HL-60/S4 (cell line): ENCODE data around the gene C9orf50.

ENCODE experiments used
- in situ Hi-C: fragments of 300-500 bp; cut with MboI; formaldehyde crosslinking; loops from 2 replicates; pipeline ENCODE4 v1.14.3; 2022; ENCODE audit warnings: low sequenced_read_pairs

C9orf50 gene

DNA sequence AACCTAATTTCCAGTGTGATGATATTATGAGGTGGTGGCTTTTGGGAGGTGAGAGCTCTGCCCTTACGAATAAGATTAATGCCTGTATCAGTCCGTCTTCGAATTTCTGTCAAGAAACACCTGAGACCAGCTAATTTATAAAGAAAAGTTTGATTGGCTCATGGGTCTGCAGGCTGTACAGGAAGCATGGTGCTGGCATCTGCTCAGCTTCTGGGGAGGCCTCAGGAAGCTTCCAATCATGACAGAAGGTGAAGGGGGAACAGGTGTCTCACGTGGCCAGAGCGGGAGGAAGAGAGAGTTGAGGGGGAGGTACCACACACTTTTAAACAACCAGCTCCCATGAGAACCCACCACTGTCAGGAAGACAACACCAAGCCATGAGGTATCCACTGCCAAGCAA, 46.9 kb downstream of the C9orf50 start:
- in situ Hi-C loops, result no loop called here

DNA sequence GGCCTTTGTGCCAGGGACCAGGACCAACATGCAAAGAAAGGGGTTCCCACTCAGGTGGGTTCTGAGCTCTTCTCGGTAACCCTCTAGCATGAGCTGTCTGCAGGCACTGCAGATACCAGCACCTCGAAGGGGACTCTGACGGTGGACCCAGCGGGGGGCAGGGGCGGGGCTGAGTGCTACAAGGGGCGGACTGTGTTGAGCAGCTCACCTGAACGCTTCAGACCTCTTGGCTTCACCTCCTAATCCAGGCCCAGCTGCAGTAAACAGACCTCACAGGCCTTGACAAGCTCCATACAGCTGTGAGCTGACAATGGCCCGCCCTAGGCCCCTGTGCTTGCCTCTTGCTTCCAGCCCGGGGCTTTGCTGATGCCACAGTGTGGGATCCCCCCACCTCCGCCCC, 48.4 kb downstream of the C9orf50 start:
- in situ Hi-C loops, result no loop called here

- in situ Hi-C loops, result no loop called here
Measured at GRCh38 chr9:129572052-129572425, 48.9 kb downstream of the C9orf50 start.

- in situ Hi-C loops, result no loop called here
Measured at GRCh38 chr9:129571298-129572051, 49.4 kb downstream of the C9orf50 start.

DNA sequence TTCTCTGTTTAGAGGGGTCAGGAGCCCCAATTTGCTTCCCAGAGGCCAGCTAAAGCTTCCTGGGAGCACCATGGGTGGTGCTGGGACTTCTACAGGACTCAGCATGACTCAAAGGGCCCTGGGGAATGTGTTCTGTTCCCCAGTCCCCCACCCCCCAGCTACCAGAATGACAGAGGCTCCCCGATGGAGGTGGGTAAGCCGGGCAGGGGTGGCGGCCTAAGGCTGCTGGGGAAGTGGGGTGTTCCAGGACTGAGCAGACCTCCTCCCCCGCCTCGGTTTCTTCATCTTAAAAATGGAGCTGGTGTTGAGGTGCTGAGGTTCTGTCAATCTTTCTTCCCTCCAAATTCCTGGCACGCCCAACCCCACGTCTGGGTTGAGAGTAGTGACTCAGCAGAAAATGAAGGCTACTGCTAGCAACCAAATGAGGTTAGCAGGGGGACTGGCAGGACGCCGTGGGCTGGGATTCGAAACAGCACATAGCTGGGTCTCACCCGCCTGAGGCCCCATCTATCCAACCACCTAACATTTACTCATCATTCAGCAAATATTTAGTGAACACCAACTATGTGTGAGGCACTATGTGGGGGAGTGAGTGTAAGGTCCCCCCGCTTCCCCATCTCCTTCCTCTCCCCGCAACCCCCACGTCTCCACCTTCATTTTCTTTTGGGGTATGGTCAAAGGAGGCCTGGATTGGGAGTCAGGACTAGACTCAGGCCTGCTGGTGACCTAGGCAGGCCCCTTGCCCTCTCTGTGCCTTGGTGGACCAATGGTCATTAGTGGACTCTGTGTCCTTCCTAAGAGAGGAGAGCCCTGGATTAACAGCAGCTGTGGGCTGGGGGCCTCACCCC, 50.2 kb downstream of the C9orf50 start:
- in situ Hi-C loops, result no loop called here

GRCh38 chr9:129569502-129570449, 51.1 kb downstream of the C9orf50 start:
- in situ Hi-C loops, result no loop called here

DNA sequence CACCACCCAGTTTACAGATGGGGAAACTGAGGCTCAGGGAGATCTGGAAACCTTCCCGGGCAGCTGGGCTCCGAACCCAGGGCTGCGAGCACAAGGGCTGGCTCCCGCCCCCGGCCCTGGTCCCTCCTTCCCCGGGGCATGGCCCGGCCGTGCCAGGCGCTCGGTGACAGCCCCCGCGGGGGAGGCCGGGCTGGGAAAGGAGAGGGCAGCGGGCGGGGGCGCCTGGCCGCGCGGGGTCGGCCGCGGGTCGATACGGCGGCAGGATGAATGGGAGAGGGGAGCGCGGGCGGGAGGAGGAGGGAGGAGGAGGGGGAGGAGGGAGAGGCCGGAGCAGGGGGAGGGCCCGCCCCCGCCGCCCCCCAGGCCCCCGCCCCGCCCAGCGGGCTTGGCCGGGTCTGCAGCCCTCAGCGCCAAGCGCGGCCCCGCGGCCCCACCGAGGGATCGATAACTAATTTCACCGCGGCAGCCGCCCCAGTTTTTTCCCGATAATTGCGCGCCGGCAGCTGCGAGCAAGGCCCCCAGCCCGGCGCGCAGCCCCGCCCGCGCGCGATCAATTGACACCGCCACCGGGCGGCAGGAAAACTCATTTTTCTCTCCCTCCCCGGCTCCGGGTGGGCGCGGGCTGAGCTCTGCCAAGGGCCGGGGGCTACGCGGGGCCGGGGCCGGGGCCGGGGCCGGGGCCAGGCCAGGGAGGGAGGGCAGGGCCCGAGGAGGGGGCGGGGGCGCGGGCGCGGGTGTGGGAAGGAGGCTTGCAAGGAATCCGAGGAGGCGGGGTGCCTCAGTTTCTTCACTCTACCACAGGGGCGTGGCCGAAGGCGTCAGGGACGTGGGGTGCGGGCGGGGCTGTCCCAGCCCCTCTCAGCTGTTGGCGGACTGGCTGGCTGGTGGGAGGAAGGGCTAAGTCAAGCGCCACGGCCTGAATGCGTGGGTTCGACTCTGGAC, 52.1 kb downstream of the C9orf50 start:
- in situ Hi-C loops, result no loop called here

GRCh38 chr9:129567842-129568559, 52.9 kb downstream of the C9orf50 start:
- in situ Hi-C loops, result no loop called here

GRCh38 chr9:129567329-129567728, 53.6 kb downstream of the C9orf50 start:
- in situ Hi-C loops, result no loop called here

DNA sequence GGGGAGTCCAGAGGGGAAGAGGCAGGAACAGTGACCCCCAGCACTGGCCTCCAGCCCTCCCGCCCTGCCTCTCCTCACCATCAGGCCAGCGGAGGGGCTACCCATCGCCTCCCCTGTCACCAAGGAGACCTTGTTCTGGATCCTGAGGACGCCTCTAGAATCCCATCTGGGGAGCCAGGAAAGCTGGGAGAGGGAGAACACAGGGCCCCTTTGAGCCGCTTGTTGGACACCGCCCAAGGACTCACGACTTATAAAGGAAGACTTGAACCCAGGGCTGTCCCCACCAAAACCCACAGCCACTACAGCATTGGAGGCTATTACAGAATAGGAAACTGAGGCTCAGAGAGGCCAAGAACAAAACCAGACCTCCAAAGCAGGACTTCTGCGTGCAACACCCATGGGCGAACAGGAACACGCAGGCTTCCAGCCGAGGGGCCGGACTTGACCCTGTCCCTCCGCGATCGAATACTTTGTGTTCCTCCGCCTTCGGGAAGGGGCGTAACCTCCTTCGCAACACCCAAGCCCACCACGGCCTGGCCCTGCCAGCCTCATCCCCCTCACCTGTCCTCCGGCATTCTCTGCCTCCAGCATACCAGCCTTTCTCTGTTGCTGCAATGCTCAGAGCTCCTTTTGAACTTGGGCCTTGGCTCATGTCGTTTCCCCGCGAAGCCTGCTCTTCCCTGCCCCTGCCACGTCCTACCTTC, 54.2 kb downstream of the C9orf50 start:
- in situ Hi-C loops, result no loop called here

DNA sequence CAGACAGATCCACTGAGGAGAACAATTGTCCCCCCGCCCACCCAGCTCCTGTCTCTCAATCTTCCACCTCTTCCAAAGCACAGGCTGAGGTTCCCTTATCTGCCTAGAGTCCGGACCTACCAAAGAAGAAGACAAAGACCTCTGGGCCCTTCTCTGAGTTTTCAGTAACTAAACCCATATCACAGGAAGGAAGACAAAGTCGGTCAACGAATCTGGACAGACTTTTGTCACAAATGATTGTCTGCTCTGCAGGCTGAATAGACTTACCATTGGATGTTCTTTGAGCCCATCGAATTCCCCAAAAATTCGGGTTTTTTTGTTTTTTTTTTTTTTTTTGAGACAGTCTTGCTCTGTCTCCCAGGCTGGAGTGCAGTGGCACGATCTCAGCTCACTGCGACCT, 58.0 kb downstream of the C9orf50 start:
- in situ Hi-C loops, result no loop called here

DNA sequence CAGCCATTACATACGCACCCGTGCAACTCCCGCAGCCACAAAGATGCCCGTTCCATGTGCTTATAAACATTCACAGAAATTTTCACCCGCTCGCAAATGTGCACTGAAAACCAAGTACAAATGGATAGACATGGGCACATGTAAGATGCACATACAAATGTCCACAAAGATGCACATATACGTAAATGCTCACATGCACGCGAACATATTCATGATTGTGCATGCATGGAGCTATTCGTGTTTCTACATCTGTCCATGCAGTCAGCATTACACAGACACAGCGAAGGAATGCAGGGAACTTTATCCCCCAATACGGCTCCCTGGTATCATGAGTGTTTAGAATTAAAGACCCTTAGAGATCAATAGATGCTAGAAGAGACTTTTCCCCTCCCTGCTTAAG, 58.4 kb downstream of the C9orf50 start:
- in situ Hi-C loops, result no loop called here
